AG10803 (cell line): ENCODE data around the gene SPAG17.

Source experiments
- DNase-seq: peaks from one replicate; pipeline ENCODE4 v3.0.0; 2010; ENCODE audit warnings: low read depth
- H3K4me3 ChIP-seq: 2 replicates; pipeline ENCODE4 v1.5.1; 2011; ENCODE audit warnings: mild to moderate bottlenecking, low read length, control low read depth
- CTCF ChIP-seq: conservative IDR thresholded peaks from 2 replicates; pipeline ENCODE4 v1.5.1; 2011; ENCODE audit warnings: mild to moderate bottlenecking, low read length, control low read depth, inconsistent platforms

Gene SPAG17

GRCh38 chr1:118101999-118102398, 83.0 kb downstream of the SPAG17 start:
- TF ChIP-seq CTCF, result no peak
- no peak overlapping the region for H3K4me3 ChIP-seq
- DNase-seq, result no peak

- peak; percentile 61 for DNase-seq
- no peak for TF ChIP-seq CTCF
- no peak overlapping the region for H3K4me3 ChIP-seq
Observed at GRCh38 chr1:118101515-118101844, 83.5 kb downstream of the SPAG17 start.

GRCh38 chr1:118100686-118101514, 84.1 kb downstream of the SPAG17 start:
- H3K4me3 ChIP-seq, result no peak overlapping the region
- TF ChIP-seq CTCF, result no peak
- DNase-seq, result no peak

- DNase-seq, result no peak
- no peak for TF ChIP-seq CTCF
- no peak overlapping the region for H3K4me3 ChIP-seq
Observed at GRCh38 chr1:118099686-118100085, 85.3 kb downstream of the SPAG17 start.

GRCh38 chr1:118097622-118098348, 87.2 kb downstream of the SPAG17 start:
- no peak for TF ChIP-seq CTCF
- DNase-seq, result no peak
- no peak overlapping the region for H3K4me3 ChIP-seq

GRCh38 chr1:118093017-118093416, 92.0 kb downstream of the SPAG17 start:
- TF ChIP-seq CTCF, result no peak
- H3K4me3 ChIP-seq, result no peak overlapping the region

GRCh38 chr1:118090130-118090529, 94.9 kb downstream of the SPAG17 start:
- no peak for DNase-seq
- TF ChIP-seq CTCF, result no peak
- H3K4me3 ChIP-seq, result no peak overlapping the region

More at GRCh38 chr1:118093017-118093416, 92.0 kb downstream of the SPAG17 start:
- no peak for DNase-seq
